CD14-positive monocyte (primary cell): ENCODE measurements around the gene C1QA. TPM values are rescaled to one million over a fixed set of nuclear protein-coding genes. Genes with fewer than 3 reads are reported as not detected.
A peak's percentile ranks its signal among the peaks of the same experiment; 100 is the strongest.

Experiments
- DNase-seq, 3 donors: peaks; one replicate each; pipeline ENCODE4 v3.0.0-alpha.2; 2011 to 2022
- H2AFZ ChIP-seq: 2 replicates; pipeline ENCODE4 v1.6.0; 2012; ENCODE audit warnings: mild to moderate bottlenecking, low read depth, low read length, inconsistent platforms; ENCODE audit not compliant: insufficient read depth, poor library complexity, severe bottlenecking
- H3K27ac ChIP-seq, 2 donors: 1 replicate in 1 of 2; 2 replicates in 1 of 2; pipeline ENCODE4 v1.5.1; 2012 to 2013; ENCODE audit warnings: low read length in 2 of 2, control low read depth in 1 of 2, inconsistent platforms in 1 of 2, low read depth in 1 of 2, mild to moderate bottlenecking in 1 of 2
- H3K27me3 ChIP-seq, 2 donors: one replicate each; pipeline versions ENCODE4 v1.6.0 to v1.6.1; 2011 to 2013; ENCODE audit warnings: low read length in 2 of 2; ENCODE audit not compliant: control insufficient read depth in 2 of 2, insufficient read depth in 2 of 2
- H3K36me3 ChIP-seq, 2 donors: replicated peaks in 1 of 2; 1 replicate in 1 of 2; 2 replicates in 1 of 2; pipeline versions ENCODE4 v1.5.1 to v1.6.1; 2012 to 2013; ENCODE audit warnings: low read length in 2 of 2, control low read depth in 1 of 2, inconsistent platforms in 1 of 2, mild to moderate bottlenecking in 1 of 2; ENCODE audit not compliant: insufficient read depth in 2 of 2, control insufficient read depth in 1 of 2
- H3K4me1 ChIP-seq, 2 donors: 1 replicate in 1 of 2; 2 replicates in 1 of 2; pipeline versions ENCODE4 v1.5.1 to v1.6.1; 2012 to 2013; ENCODE audit warnings: low read length in 2 of 2, control low read depth in 1 of 2, inconsistent platforms in 1 of 2, mild to moderate bottlenecking in 1 of 2, moderate library complexity in 1 of 2; ENCODE audit not compliant: insufficient read depth in 2 of 2, control insufficient read depth in 1 of 2
- H3K4me2 ChIP-seq: replicated peaks from 2 replicates; pipeline ENCODE3; 2012; ENCODE audit warnings: low read length, moderate library complexity, mild to moderate bottlenecking; ENCODE audit not compliant: poor library complexity, severe bottlenecking; ENCODE audit errors: extremely low read depth
- H3K4me3 ChIP-seq, 3 experiments: fragments of 200-600 bp in 1 of 3; sonication (generic) in 1 of 3; replicated peaks in 1 of 3; 1 replicate in 2 of 3; 2 replicates in 1 of 3; pipeline ENCODE4 v1.5.1; 2011 to 2013; ENCODE audit warnings: low read length in 3 of 3, mild to moderate bottlenecking in 3 of 3, control low read depth in 2 of 3, low read depth in 2 of 3, inconsistent platforms in 1 of 3, moderate library complexity in 1 of 3
- H3K79me2 ChIP-seq: 2 replicates; pipeline ENCODE4 v1.6.0; 2012; ENCODE audit warnings: mild to moderate bottlenecking, control low read depth, inconsistent platforms, low read length, moderate library complexity; ENCODE audit not compliant: insufficient read depth
- H3K9ac ChIP-seq: 2 replicates; pipeline ENCODE4 v1.6.0; 2017; ENCODE audit warnings: low read length, mild to moderate bottlenecking; ENCODE audit not compliant: insufficient read depth, poor library complexity, severe bottlenecking
- H3K9me3 ChIP-seq, 2 donors: replicated peaks in 1 of 2; 1 replicate in 1 of 2; 2 replicates in 1 of 2; pipeline versions ENCODE4 v1.5.1 to v1.6.1; 2012 to 2013; ENCODE audit warnings: low read length in 2 of 2, control low read depth in 1 of 2; ENCODE audit not compliant: control insufficient read depth in 1 of 2, insufficient read depth in 1 of 2
- H4K20me1 ChIP-seq: 2 replicates; pipeline ENCODE4 v1.6.0; 2012; ENCODE audit warnings: mild to moderate bottlenecking, low read length, control low read depth, moderate library complexity; ENCODE audit not compliant: insufficient read depth
- H3K27ac Mint-ChIP-seq, 7 donors: one replicate each; pipeline ENCODE4 v1.8.0; 2020; ENCODE audit warnings: mild to moderate bottlenecking in 7 of 7, mixed read lengths in 7 of 7, moderate library complexity in 6 of 7, inconsistent platforms in 2 of 7
- H3K27me3 Mint-ChIP-seq, 3 donors: one replicate each; pipeline ENCODE4 v1.8.0; 2021 to 2022; ENCODE audit warnings: low read depth in 3 of 3, mild to moderate bottlenecking in 3 of 3, mixed read lengths in 3 of 3, moderate library complexity in 3 of 3, inconsistent platforms in 1 of 3
- H3K36me3 Mint-ChIP-seq, 2 donors: one replicate each; pipeline ENCODE4 v1.8.0; 2020; ENCODE audit warnings: mixed read lengths in 2 of 2, inconsistent platforms in 1 of 2, mild to moderate bottlenecking in 1 of 2
- H3K4me1 Mint-ChIP-seq: one replicate; pipeline ENCODE4 v1.8.0; 2020; ENCODE audit warnings: mild to moderate bottlenecking, mixed read lengths
- H3K4me3 Mint-ChIP-seq, 2 donors: one replicate each; pipeline ENCODE4 v1.8.0; 2020; ENCODE audit warnings: mild to moderate bottlenecking in 2 of 2, mixed read lengths in 2 of 2, moderate library complexity in 1 of 2
- H3K9me3 Mint-ChIP-seq, 7 donors: one replicate each; pipeline ENCODE4 v1.8.0; 2020 to 2022; ENCODE audit warnings: mixed read lengths in 7 of 7, mild to moderate bottlenecking in 6 of 7, moderate library complexity in 6 of 7, inconsistent platforms in 2 of 7
- WGBS: methylation state at CpG from one replicate; pipeline ENCODE4 v1.1.5; 2013; ENCODE audit warnings: missing lambda C conversion rate; ENCODE audit not compliant: insufficient coverage; 5-methylcytosine and 5-hydroxymethylcytosine counted together
- intact Hi-C, 2 donors: fragments of 100-400 bp; cut with micrococcal nuclease; formaldehyde crosslinking; loops; one replicate each; pipeline versions ENCODE4 v1.15.0 to v1.15.1; 2023
- polyA minus RNA-seq: library from RNA; depleted of rRNA, polyadenylated mRNA; stranded (reverse); fragments of >200 nt; gene quantifications from 2 replicates; pipeline ENCODE4 v1.2.3, GENCODE V29; 2012
- polyA plus RNA-seq, 3 donors: library from polyadenylated mRNA; depleted of rRNA in 1 of 3; unstranded in 2 of 3; stranded (reverse) in 1 of 3; fragments of 300-500 nt in 2 of 3; fragments of >200 nt in 1 of 3; fragmentation: Illumina TruSeq in 2 of 3; gene quantifications; 1 replicate in 2 of 3; 2 replicates in 1 of 3; pipeline ENCODE4 v1.2.3, GENCODE V29; 2012 to 2021
- total RNA-seq, 12 experiments: library from RNA in 1 of 12; stranded (reverse) in 1 of 12; fragments of 120-200 nt in 1 of 12; gene quantifications; one replicate each; pipeline ENCODE4 v1.2.4 and lab custom pipeline; 2013 to 2026; ENCODE audit warnings: mixed read lengths in 6 of 12, inconsistent platforms in 1 of 12
- TF ChIP-seq, protein P1 (sequence below): fragments of 200-600 bp; IDR thresholded peaks from one replicate; pipeline ENCODE4 v1.8.0; 2022; ENCODE audit warnings: antibody characterized with exemption, mild to moderate bottlenecking

The C1QA gene
- total RNA-seq (2013), result 37.6 TPM
- polyA plus RNA-seq (10 to 100 TPM; 14.5 to 19.6 (median 16.3) TPM), polyA minus RNA-seq (17.0 and 36.5 TPM in 2 replicates), total RNA-seq (lab: John Stamatoyannopoulos, UW) (0.29 to 3.9 (median 2.4) reads per million in 11 experiments)

GRCh38 chr1:22636353-22636752 is at the start of gene C1QA:
TSS of gene C1QA (plus strand) at chr1:22636628. CDS start at chr1:22637617, 989 bp downstream.
- peak within 1 kb of the TSS; percentile 61 to 71 for H3K4me3 Mint-ChIP-seq

GRCh38 chr1:22587247-22587646 is 49.2 kb upstream of the C1QA start:
- H3K27ac Mint-ChIP-seq, result no peak overlapping the region

More at GRCh38 chr1:22636353-22636752, at the start of gene C1QA:
- H3K4me2 ChIP-seq, result peak within 1 kb of the TSS; percentile 12
- Mint-ChIP-seq H3K27ac (peak within 1 kb of the TSS in 5 of 7 donors; percentile 49 to 86 (median 69)), H3K36me3 (no peaks in the 10 kb centered on the region), H3K27me3 (peaks cover 13 to 17% (median 16%) of the 10 kb centered on the region in 3 donors), H3K9me3 (peaks cover 0 to 4% (median 0%) of the 10 kb centered on the region in 7 donors), H3K4me1 (peaks cover 22% of the 10 kb centered on the region)
- H3K9me3 ChIP-seq, result peaks cover 0 to 6% of the 10 kb centered on the region in 2 donors
- H4K20me1 ChIP-seq, result no peaks in the 10 kb centered on the region
- 38% methylated on average over 5 of the region's 5 CpGs for WGBS
- peaks cover 16 to 22% of the 10 kb centered on the region in 2 donors for H3K4me1 ChIP-seq
- peak within 1 kb of the TSS in 2 of 3 experiments; percentile 6 to 37 for H3K4me3 ChIP-seq
- intact Hi-C loops, result no loop called here
- no peaks in the 10 kb centered on the region for H3K36me3 ChIP-seq
- DNase-seq, result peak; percentile 24 to 55 (median 47)
- peaks cover 0 to 5% of the 10 kb centered on the region in 2 donors for H3K27me3 ChIP-seq
- no peak within 1 kb of the TSS for H3K9ac ChIP-seq
- H3K27ac ChIP-seq, result peak within 1 kb of the TSS in 1 of 2 donors; percentile 4
- no peaks in the 10 kb centered on the region for H3K79me2 ChIP-seq
- TF ChIP-seq, protein P1, sequence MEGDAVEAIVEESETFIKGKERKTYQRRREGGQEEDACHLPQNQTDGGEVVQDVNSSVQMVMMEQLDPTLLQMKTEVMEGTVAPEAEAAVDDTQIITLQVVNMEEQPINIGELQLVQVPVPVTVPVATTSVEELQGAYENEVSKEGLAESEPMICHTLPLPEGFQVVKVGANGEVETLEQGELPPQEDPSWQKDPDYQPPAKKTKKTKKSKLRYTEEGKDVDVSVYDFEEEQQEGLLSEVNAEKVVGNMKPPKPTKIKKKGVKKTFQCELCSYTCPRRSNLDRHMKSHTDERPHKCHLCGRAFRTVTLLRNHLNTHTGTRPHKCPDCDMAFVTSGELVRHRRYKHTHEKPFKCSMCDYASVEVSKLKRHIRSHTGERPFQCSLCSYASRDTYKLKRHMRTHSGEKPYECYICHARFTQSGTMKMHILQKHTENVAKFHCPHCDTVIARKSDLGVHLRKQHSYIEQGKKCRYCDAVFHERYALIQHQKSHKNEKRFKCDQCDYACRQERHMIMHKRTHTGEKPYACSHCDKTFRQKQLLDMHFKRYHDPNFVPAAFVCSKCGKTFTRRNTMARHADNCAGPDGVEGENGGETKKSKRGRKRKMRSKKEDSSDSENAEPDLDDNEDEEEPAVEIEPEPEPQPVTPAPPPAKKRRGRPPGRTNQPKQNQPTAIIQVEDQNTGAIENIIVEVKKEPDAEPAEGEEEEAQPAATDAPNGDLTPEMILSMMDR, result no peak
- H2AFZ ChIP-seq, result no peak within 1 kb of the TSS

More at GRCh38 chr1:22587247-22587646, 49.2 kb upstream of the C1QA start:
- no peak overlapping the region for H3K4me3 ChIP-seq
- DNase-seq, result no peak
- no peak overlapping the region for H3K4me2 ChIP-seq
- H3K4me1 ChIP-seq, result no peaks in the 10 kb centered on the region
- no peaks in the 10 kb centered on the region for H3K4me1 Mint-ChIP-seq
- TF ChIP-seq, protein P1, result no peak
- H3K27me3 ChIP-seq, result no peaks in the 10 kb centered on the region
- no peaks in the 10 kb centered on the region for H3K36me3 Mint-ChIP-seq
- no peak overlapping the region for H3K9ac ChIP-seq
- H3K27ac ChIP-seq, result no peak overlapping the region
- 94% methylated on average over 4 of the region's 7 CpGs for WGBS
- no peaks in the 10 kb centered on the region for H3K36me3 ChIP-seq
- H2AFZ ChIP-seq, result no peak overlapping the region
- no peaks in the 10 kb centered on the region for H3K9me3 ChIP-seq
- intact Hi-C loops, result no loop called here
- peaks cover 7 to 15% (median 9%) of the 10 kb centered on the region in 3 donors for H3K27me3 Mint-ChIP-seq
- H3K9me3 Mint-ChIP-seq, result peaks cover 0 to 3% (median 0%) of the 10 kb centered on the region in 7 donors
- no peaks in the 10 kb centered on the region for H3K79me2 ChIP-seq
- H3K4me3 Mint-ChIP-seq, result no peak overlapping the region
- no peaks in the 10 kb centered on the region for H4K20me1 ChIP-seq
